B cell (primary cell): ENCODE measurements around the gene ANAPC5. TPM values are rescaled to one million over a fixed set of nuclear protein-coding genes. Genes with fewer than 3 reads are reported as not detected.

Experiments used
- ATAC-seq: fragments of 200-7000 bp; cut with Tn5 transposase; one replicate; pipeline ENCODE4 v1.10.0; 2021; ENCODE audit warnings: low read depth, mild to moderate bottlenecking, moderate number of reproducible peaks, moderate library complexity
- CTCF ChIA-PET: fragments of 350-600 bp; sonication (Branson Sonifier 250); formaldehyde crosslinking; loops from one replicate; lab custom pipeline; 2021; ENCODE audit warnings: antibody characterized with exemption, inconsistent platforms; lab: Charles Lee
- POLR2A ChIA-PET: fragments of 350-600 bp; sonication (Branson Sonifier 250); formaldehyde crosslinking; loops from one replicate; lab custom pipeline; 2021; ENCODE audit warnings: antibody characterized with exemption; lab: Charles Lee
- DNase-seq: peaks from one replicate; pipeline ENCODE4 v3.0.0; 2013
- H2AFZ ChIP-seq: 2 replicates; pipeline ENCODE4 v1.6.1; 2012; ENCODE audit warnings: mild to moderate bottlenecking, low read depth, low read length; ENCODE audit not compliant: insufficient read depth, poor library complexity, severe bottlenecking
- H3K27ac ChIP-seq, 2 donors: 1 replicate in 1 of 2; 2 replicates in 1 of 2; pipeline ENCODE4 v1.5.1; 2012 to 2013; ENCODE audit warnings: low read length in 2 of 2, mild to moderate bottlenecking in 2 of 2, moderate library complexity in 1 of 2
- H3K27me3 ChIP-seq, 4 experiments: fragments of 200-600 bp in 1 of 4; sonication (generic) in 1 of 4; replicated peaks in 1 of 4; 1 replicate in 2 of 4; 2 replicates in 2 of 4; pipeline versions ENCODE4 v1.6.1 to v1.7.0; 2013 to 2016; ENCODE audit warnings: low read length in 3 of 4, mild to moderate bottlenecking in 2 of 4, mixed read lengths in 1 of 4, moderate library complexity in 1 of 4; ENCODE audit not compliant: insufficient read depth in 4 of 4, control insufficient read depth in 3 of 4; ENCODE audit errors: control extremely low read depth in 1 of 4
- H3K36me3 ChIP-seq, 2 experiments: replicated peaks in 1 of 2; 1 replicate in 1 of 2; 2 replicates in 1 of 2; pipeline versions ENCODE4 v1.6.1 to v1.7.1; 2013; ENCODE audit warnings: low read length in 1 of 2; ENCODE audit not compliant: insufficient read depth in 2 of 2, control insufficient read depth in 1 of 2; ENCODE audit errors: control extremely low read depth in 1 of 2, extremely low read depth in 1 of 2
- H3K4me1 ChIP-seq, 2 donors: fragments of 200-600 bp in 1 of 2; sonication (generic) in 1 of 2; 1 replicate in 1 of 2; 2 replicates in 1 of 2; pipeline versions ENCODE4 v1.5.1 to v1.6.1; 2013 to 2017; ENCODE audit warnings: low read length in 2 of 2; ENCODE audit not compliant: control insufficient read depth in 2 of 2, insufficient read depth in 2 of 2
- H3K4me2 ChIP-seq: replicated peaks from 2 replicates; pipeline ENCODE3; 2012; ENCODE audit warnings: mild to moderate bottlenecking, low read depth, low read length; ENCODE audit not compliant: poor library complexity, severe bottlenecking
- H3K4me3 ChIP-seq, 5 experiments: fragments of 200-600 bp in 1 of 5; sonication (generic) in 1 of 5; 1 replicate in 3 of 5; 2 replicates in 2 of 5; pipeline versions ENCODE4 v1.5.1 to v1.7.0; 2011 to 2016; ENCODE audit warnings: low read length in 4 of 5, mild to moderate bottlenecking in 4 of 5, low read depth in 2 of 5, control low read depth in 1 of 5, moderate library complexity in 1 of 5; ENCODE audit not compliant: insufficient read depth in 1 of 5; ENCODE audit errors: control extremely low read depth in 1 of 5, extremely low read depth in 1 of 5
- H3K79me2 ChIP-seq: fragments of 200-600 bp; sonication (generic); one replicate; pipeline ENCODE4 v1.6.0; 2016; ENCODE audit warnings: low read length; ENCODE audit not compliant: control insufficient read depth, insufficient read depth
- H3K9ac ChIP-seq: fragments of 200-600 bp; sonication (generic); 2 replicates; pipeline ENCODE4 v1.6.1; 2017; ENCODE audit warnings: mild to moderate bottlenecking, low read length, moderate library complexity
- H3K9me3 ChIP-seq, 3 donors: one replicate each; pipeline versions ENCODE4 v1.6.1 to v1.7.1; 2013; ENCODE audit warnings: low read length in 2 of 3; ENCODE audit not compliant: control insufficient read depth in 2 of 3, insufficient read depth in 1 of 3; ENCODE audit errors: control extremely low read depth in 1 of 3
- H4K20me1 ChIP-seq: 2 replicates; pipeline ENCODE4 v1.6.0; 2012; ENCODE audit warnings: mild to moderate bottlenecking, low read length; ENCODE audit not compliant: insufficient read depth, control insufficient read depth, poor library complexity, severe bottlenecking
- H3K27ac Mint-ChIP-seq: one replicate; pipeline ENCODE4 v1.8.0; 2021; ENCODE audit warnings: mixed read lengths
- H3K27me3 Mint-ChIP-seq: one replicate; pipeline ENCODE4 v1.8.0; 2021; ENCODE audit warnings: mixed read lengths
- H3K4me1 Mint-ChIP-seq: one replicate; pipeline ENCODE4 v1.8.0; 2021; ENCODE audit warnings: mixed read lengths
- H3K4me3 Mint-ChIP-seq: one replicate; pipeline ENCODE4 v1.8.0; 2021; ENCODE audit warnings: mixed read lengths
- H3K9me3 Mint-ChIP-seq: one replicate; pipeline ENCODE4 v1.8.0; 2022; ENCODE audit warnings: mixed read lengths; ENCODE audit not compliant: insufficient read depth
- EZH2 ChIP-seq: IDR thresholded peaks from 2 replicates; pipeline ENCODE4 v1.6.1; 2012; ENCODE audit warnings: borderline replicate concordance, low read depth, mild to moderate bottlenecking, moderate library complexity, low read length; ENCODE audit not compliant: insufficient read depth, poor library complexity, severe bottlenecking
- WGBS: methylation state at CpG from one replicate; pipeline ENCODE4 v1.1.5; 2013; ENCODE audit warnings: missing lambda C conversion rate; ENCODE audit not compliant: insufficient coverage; 5-methylcytosine and 5-hydroxymethylcytosine counted together
- intact Hi-C: fragments of 100-400 bp; cut with micrococcal nuclease; formaldehyde crosslinking; loops from one replicate; pipeline ENCODE4 v1.10.0; 2022
- polyA plus RNA-seq: library from polyadenylated mRNA; depleted of rRNA; stranded (reverse); fragments of >200 nt; gene quantifications from 2 replicates; pipeline ENCODE4 v1.2.3, GENCODE V29; 2012
- total RNA-seq, 2 donors: library from RNA; stranded (reverse); fragments of 120-200 nt in 1 of 2; gene quantifications; 1 replicate in 1 of 2; 2 replicates in 1 of 2; pipeline versions ENCODE4 v1.2.3 to v1.2.4, GENCODE V29; 2013 to 2022
- TF ChIP-seq, protein P1 (sequence below): fragments of 200-600 bp; IDR thresholded peaks from one replicate; pipeline ENCODE4 v1.8.0; 2022; ENCODE audit warnings: antibody characterized with exemption, mild to moderate bottlenecking

The ANAPC5 gene
- total and polyA plus RNA-seq, 2 donors (not counting 1 experiment from before 2014, with no cell fraction given) = 150 to 171 TPM

DNA sequence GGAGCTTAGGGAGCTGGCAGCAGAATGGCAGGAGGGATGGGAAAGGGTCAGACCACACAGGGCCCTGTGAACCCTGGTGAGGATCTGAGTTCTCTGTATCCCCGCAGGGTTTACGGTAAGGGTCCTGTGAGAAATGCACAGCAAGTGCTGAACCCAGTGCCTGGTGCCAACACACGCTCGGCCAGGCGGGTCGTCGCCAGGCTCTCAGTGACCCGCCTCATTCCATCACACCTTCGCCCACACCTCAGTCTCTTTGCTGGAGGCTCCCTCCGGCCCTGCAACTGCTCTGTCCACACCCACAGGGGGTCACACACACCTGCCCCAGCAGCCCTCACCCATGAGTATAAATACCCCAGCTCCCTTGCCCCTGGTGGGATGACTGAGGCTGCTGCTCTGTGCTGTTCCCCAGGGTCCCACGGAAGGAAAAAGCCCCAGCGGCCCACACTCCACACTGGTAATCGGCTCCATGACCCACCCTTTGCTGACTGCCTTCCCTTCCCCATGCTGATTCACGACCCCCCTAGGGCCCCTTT lies 78.8 kb downstream of the ANAPC5 start:
- Histone ChIP-seq H2AFZ (no peak overlapping the region), H3K27ac (no peak overlapping the region), H3K36me3 (peaks cover 8 to 19% of the 10 kb centered on the region in 2 experiments), H3K4me3 (no peak overlapping the region), H3K9me3 (peaks cover 0 to 2% (median 0%) of the 10 kb centered on the region in 3 donors), H4K20me1 (no peaks in the 10 kb centered on the region), H3K4me1 (no peaks in the 10 kb centered on the region), H3K27me3 (no peaks in the 10 kb centered on the region), H3K4me2 (no peak overlapping the region), H3K9ac (no peak overlapping the region), H3K79me2 (peaks cover 12% of the 10 kb centered on the region)
- no peak overlapping the region for H3K4me3 Mint-ChIP-seq
- TF ChIP-seq, protein P1, sequence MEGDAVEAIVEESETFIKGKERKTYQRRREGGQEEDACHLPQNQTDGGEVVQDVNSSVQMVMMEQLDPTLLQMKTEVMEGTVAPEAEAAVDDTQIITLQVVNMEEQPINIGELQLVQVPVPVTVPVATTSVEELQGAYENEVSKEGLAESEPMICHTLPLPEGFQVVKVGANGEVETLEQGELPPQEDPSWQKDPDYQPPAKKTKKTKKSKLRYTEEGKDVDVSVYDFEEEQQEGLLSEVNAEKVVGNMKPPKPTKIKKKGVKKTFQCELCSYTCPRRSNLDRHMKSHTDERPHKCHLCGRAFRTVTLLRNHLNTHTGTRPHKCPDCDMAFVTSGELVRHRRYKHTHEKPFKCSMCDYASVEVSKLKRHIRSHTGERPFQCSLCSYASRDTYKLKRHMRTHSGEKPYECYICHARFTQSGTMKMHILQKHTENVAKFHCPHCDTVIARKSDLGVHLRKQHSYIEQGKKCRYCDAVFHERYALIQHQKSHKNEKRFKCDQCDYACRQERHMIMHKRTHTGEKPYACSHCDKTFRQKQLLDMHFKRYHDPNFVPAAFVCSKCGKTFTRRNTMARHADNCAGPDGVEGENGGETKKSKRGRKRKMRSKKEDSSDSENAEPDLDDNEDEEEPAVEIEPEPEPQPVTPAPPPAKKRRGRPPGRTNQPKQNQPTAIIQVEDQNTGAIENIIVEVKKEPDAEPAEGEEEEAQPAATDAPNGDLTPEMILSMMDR = no peak
- no peak for TF ChIP-seq EZH2
- no peak overlapping the region for H3K27ac Mint-ChIP-seq
- WGBS = 93% methylated on average over 14 of the region's 14 CpGs
- POLR2A ChIA-PET = no interaction called here
- ATAC-seq (no peak), DNase-seq (no peak)
- intact Hi-C loops = no loop called here
- H3K9me3 Mint-ChIP-seq = no peaks in the 10 kb centered on the region
- H3K4me1 Mint-ChIP-seq = peaks cover 8% of the 10 kb centered on the region
- no peaks in the 10 kb centered on the region for H3K27me3 Mint-ChIP-seq
- CTCF ChIA-PET = interaction anchor here (1.0 kb wide), 1 partner anchor 15 kb away, joined by 3 read pairs; no protein-coding TSS in a partner anchor

DNA sequence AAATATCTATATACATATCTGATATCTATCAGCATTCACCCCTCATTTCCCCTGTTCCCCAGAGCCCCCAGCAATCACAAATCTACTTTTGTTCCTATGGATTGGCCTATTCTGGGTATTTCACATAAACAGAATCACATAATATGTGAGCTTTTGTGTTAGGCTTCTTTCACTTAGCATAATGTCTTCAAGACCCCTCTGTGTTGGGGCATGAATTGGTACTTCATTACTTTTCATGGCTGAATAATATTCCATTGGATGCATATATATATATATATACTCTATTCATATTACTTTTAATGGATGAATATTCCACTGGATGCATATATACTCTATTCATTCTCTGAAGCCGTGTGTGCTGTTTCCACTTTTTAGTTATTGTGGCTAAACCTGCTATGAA lies 84.4 kb downstream of the ANAPC5 start:
- peaks cover 0 to 4% (median 0%) of the 10 kb centered on the region in 3 donors for H3K9me3 ChIP-seq
- no peak overlapping the region for H3K4me2 ChIP-seq
- intact Hi-C loops = no loop called here
- no peak overlapping the region for H3K9ac ChIP-seq
- H3K4me3 Mint-ChIP-seq = no peak overlapping the region
- no peaks in the 10 kb centered on the region for H3K27me3 ChIP-seq
- ChIA-PET CTCF (no interaction called here), POLR2A (no interaction called here)
- no CpG with 5 or more reads among the region's 1 CpG for WGBS
- no peaks in the 10 kb centered on the region for H3K79me2 ChIP-seq
- H3K4me1 ChIP-seq = no peaks in the 10 kb centered on the region
- no peaks in the 10 kb centered on the region for H3K9me3 Mint-ChIP-seq
- DNase-seq (no peak), ATAC-seq (no peak)
- no peak overlapping the region for H2AFZ ChIP-seq
- H3K27ac ChIP-seq = no peak overlapping the region
- TF ChIP-seq EZH2 = no peak
- TF ChIP-seq, protein P1 = no peak
- peaks cover 13 to 30% of the 10 kb centered on the region in 2 experiments for H3K36me3 ChIP-seq
- no peaks in the 10 kb centered on the region for H3K27me3 Mint-ChIP-seq
- no peaks in the 10 kb centered on the region for H3K4me1 Mint-ChIP-seq
- no peaks in the 10 kb centered on the region for H4K20me1 ChIP-seq
- H3K27ac Mint-ChIP-seq = no peak overlapping the region
- no peak overlapping the region for H3K4me3 ChIP-seq
